ENCODE data around the gene VPS41.

VPS41 gene

GRCh38 chr7:38886265-38886664, 22.7 kb downstream of the VPS41 start:
- Mint-ChIP-seq H3K9me3 (peaks cover 8% of the 10 kb centered on the region), H3K4me3 (no peak overlapping the region), H3K27ac (no peak overlapping the region), H3K27me3 (no peaks in the 10 kb centered on the region), H3K4me1 (peaks cover 2% of the 10 kb centered on the region), H3K36me3 (peaks cover 17% of the 10 kb centered on the region)
- DNase-seq: no peak
- CTCF ChIA-PET: interaction anchor here (1.1 kb wide), 1 partner anchor 20 kb away, joined by 3 read pairs; no protein-coding TSS in a partner anchor

GRCh38 chr7:38883706-38884105, 25.3 kb downstream of the VPS41 start:
- Mint-ChIP-seq H3K36me3 (peaks cover 17% of the 10 kb centered on the region), H3K4me1 (peaks cover 2% of the 10 kb centered on the region), H3K9me3 (peaks cover 8% of the 10 kb centered on the region), H3K27me3 (no peaks in the 10 kb centered on the region), H3K4me3 (no peak overlapping the region), H3K27ac (no peak overlapping the region)
- CTCF ChIA-PET: no interaction called here
- DNase-seq: no peak

GRCh38 chr7:38881947-38882684, 26.9 kb downstream of the VPS41 start:
- no peak for DNase-seq
- H3K36me3 Mint-ChIP-seq: peaks cover 8% of the 10 kb centered on the region
- H3K4me1 Mint-ChIP-seq: no peaks in the 10 kb centered on the region
- no peak overlapping the region for H3K27ac Mint-ChIP-seq
- no peaks in the 10 kb centered on the region for H3K27me3 Mint-ChIP-seq
- no peaks in the 10 kb centered on the region for H3K9me3 Mint-ChIP-seq
- H3K4me3 Mint-ChIP-seq: no peak overlapping the region
- CTCF ChIA-PET: interaction anchor here (0.5 kb wide), 1 partner anchor 981 kb away, joined by 3 read pairs; no protein-coding TSS in a partner anchor

GRCh38 chr7:38881015-38881414, 28.0 kb downstream of the VPS41 start:
- Mint-ChIP-seq H3K4me3 (no peak overlapping the region), H3K27me3 (no peaks in the 10 kb centered on the region), H3K9me3 (no peaks in the 10 kb centered on the region), H3K36me3 (peaks cover 7% of the 10 kb centered on the region), H3K4me1 (no peaks in the 10 kb centered on the region), H3K27ac (no peak overlapping the region)
- CTCF ChIA-PET: interaction anchor here (1.4 kb wide), 1 partner anchor 15 kb away, joined by 5 read pairs; no protein-coding TSS in a partner anchor
- no peak for DNase-seq

GRCh38 chr7:38880454-38880853, 28.5 kb downstream of the VPS41 start:
- Mint-ChIP-seq H3K4me3 (no peak overlapping the region), H3K36me3 (peaks cover 4% of the 10 kb centered on the region), H3K4me1 (no peaks in the 10 kb centered on the region), H3K9me3 (no peaks in the 10 kb centered on the region), H3K27me3 (no peaks in the 10 kb centered on the region), H3K27ac (no peak overlapping the region)
- CTCF ChIA-PET: interaction anchor here (1.4 kb wide), 1 partner anchor 14 kb away, joined by 5 read pairs; no protein-coding TSS in a partner anchor
- DNase-seq: no peak

- no peak for DNase-seq
- Mint-ChIP-seq H3K27ac (no peak overlapping the region), H3K4me3 (no peak overlapping the region), H3K36me3 (peaks cover 1% of the 10 kb centered on the region), H3K4me1 (no peaks in the 10 kb centered on the region), H3K27me3 (no peaks in the 10 kb centered on the region), H3K9me3 (no peaks in the 10 kb centered on the region)
- CTCF ChIA-PET: interaction anchor here (1.4 kb wide), 1 partner anchor 14 kb away, joined by 5 read pairs; no protein-coding TSS in a partner anchor
These were observed 29.0 kb downstream of the VPS41 start for GRCh38 chr7:38880035-38880434.

GRCh38 chr7:38878694-38879457, 30.1 kb downstream of the VPS41 start:
- H3K27me3 Mint-ChIP-seq: no peaks in the 10 kb centered on the region
- no peak overlapping the region for H3K4me3 Mint-ChIP-seq
- no peak for DNase-seq
- CTCF ChIA-PET: no interaction called here
- H3K36me3 Mint-ChIP-seq: peaks cover 1% of the 10 kb centered on the region
- H3K27ac Mint-ChIP-seq: no peak overlapping the region
- no peaks in the 10 kb centered on the region for H3K9me3 Mint-ChIP-seq
- H3K4me1 Mint-ChIP-seq: no peaks in the 10 kb centered on the region

- no peak overlapping the region for H3K27ac Mint-ChIP-seq
- no peaks in the 10 kb centered on the region for H3K9me3 Mint-ChIP-seq
- DNase-seq: no peak
- H3K4me1 Mint-ChIP-seq: no peaks in the 10 kb centered on the region
- CTCF ChIA-PET: no interaction called here
- H3K4me3 Mint-ChIP-seq: no peak overlapping the region
- H3K27me3 Mint-ChIP-seq: no peaks in the 10 kb centered on the region
- peaks cover 4% of the 10 kb centered on the region for H3K36me3 Mint-ChIP-seq
These were observed 35.6 kb downstream of the VPS41 start for GRCh38 chr7:38873433-38873832.

- CTCF ChIA-PET: no interaction called here
- Mint-ChIP-seq H3K27ac (no peak overlapping the region), H3K27me3 (no peaks in the 10 kb centered on the region), H3K4me3 (no peak overlapping the region), H3K9me3 (no peaks in the 10 kb centered on the region), H3K4me1 (no peaks in the 10 kb centered on the region), H3K36me3 (peaks cover 4% of the 10 kb centered on the region)
- no peak for DNase-seq
These were observed 36.8 kb downstream of the VPS41 start for GRCh38 chr7:38872202-38872601.

GRCh38 chr7:38870147-38870546, 38.8 kb downstream of the VPS41 start:
- Mint-ChIP-seq H3K4me1 (no peaks in the 10 kb centered on the region), H3K36me3 (peaks cover 4% of the 10 kb centered on the region), H3K4me3 (no peak overlapping the region), H3K9me3 (no peaks in the 10 kb centered on the region), H3K27me3 (no peaks in the 10 kb centered on the region), H3K27ac (no peak overlapping the region)
- DNase-seq: no peak
- CTCF ChIA-PET: no interaction called here

GRCh38 chr7:38863601-38864291, 45.2 kb downstream of the VPS41 start:
- H3K4me1 Mint-ChIP-seq: no peaks in the 10 kb centered on the region
- no peaks in the 10 kb centered on the region for H3K9me3 Mint-ChIP-seq
- CTCF ChIA-PET: no interaction called here
- no peaks in the 10 kb centered on the region for H3K27me3 Mint-ChIP-seq
- no peak overlapping the region for H3K4me3 Mint-ChIP-seq
- no peak overlapping the region for H3K27ac Mint-ChIP-seq
- peaks cover 14% of the 10 kb centered on the region for H3K36me3 Mint-ChIP-seq
- DNase-seq: no peak

GRCh38 chr7:38862666-38863065, 46.3 kb downstream of the VPS41 start:
- no peak for DNase-seq
- Mint-ChIP-seq H3K27ac (no peak overlapping the region), H3K4me3 (no peak overlapping the region), H3K36me3 (peaks cover 14% of the 10 kb centered on the region), H3K27me3 (no peaks in the 10 kb centered on the region), H3K9me3 (no peaks in the 10 kb centered on the region), H3K4me1 (no peaks in the 10 kb centered on the region)
- CTCF ChIA-PET: no interaction called here

GRCh38 chr7:38858259-38858884, 50.6 kb downstream of the VPS41 start:
- Mint-ChIP-seq H3K27ac (no peak overlapping the region), H3K4me1 (peaks cover 3% of the 10 kb centered on the region), H3K36me3 (peaks cover 16% of the 10 kb centered on the region), H3K9me3 (no peaks in the 10 kb centered on the region), H3K4me3 (no peak overlapping the region), H3K27me3 (no peaks in the 10 kb centered on the region)
- CTCF ChIA-PET: no interaction called here
- DNase-seq: no peak

- CTCF ChIA-PET: no interaction called here
- Mint-ChIP-seq H3K4me1 (peaks cover 3% of the 10 kb centered on the region), H3K36me3 (peaks cover 8% of the 10 kb centered on the region), H3K27me3 (no peaks in the 10 kb centered on the region), H3K27ac (no peak overlapping the region), H3K4me3 (no peak overlapping the region), H3K9me3 (no peaks in the 10 kb centered on the region)
- DNase-seq: no peak
These were observed 53.1 kb downstream of the VPS41 start for GRCh38 chr7:38855867-38856266.

Data from activated naive CD4-positive, alpha-beta T cell treated with anti-CD3 and anti-CD28 coated beads, Interleukin-2, amount 10 ng/mL, durations not matched to agents 7 days and 5 days (primary cell).